DOHH2 (cell line): ENCODE results near the gene ATXN8OS.

Experiments
- EZH2phosphoT487 ChIP-seq: fragments of 200-600 bp; sonication (generic); IDR thresholded peaks from 2 replicates; pipeline ENCODE4 v1.6.1; 2017; ENCODE audit warnings: borderline replicate concordance, mild to moderate bottlenecking, antibody characterized with exemption, low read length, moderate library complexity, mixed read lengths
- TF ChIP-seq, protein P1 (sequence below): fragments of 200-600 bp; sonication (generic); IDR thresholded peaks from one replicate; pipeline ENCODE4 v1.5.1; 2014; ENCODE audit warnings: antibody characterized with exemption, mild to moderate bottlenecking, low read depth, low read length; ENCODE audit not compliant: poor library complexity, severe bottlenecking

DNA sequence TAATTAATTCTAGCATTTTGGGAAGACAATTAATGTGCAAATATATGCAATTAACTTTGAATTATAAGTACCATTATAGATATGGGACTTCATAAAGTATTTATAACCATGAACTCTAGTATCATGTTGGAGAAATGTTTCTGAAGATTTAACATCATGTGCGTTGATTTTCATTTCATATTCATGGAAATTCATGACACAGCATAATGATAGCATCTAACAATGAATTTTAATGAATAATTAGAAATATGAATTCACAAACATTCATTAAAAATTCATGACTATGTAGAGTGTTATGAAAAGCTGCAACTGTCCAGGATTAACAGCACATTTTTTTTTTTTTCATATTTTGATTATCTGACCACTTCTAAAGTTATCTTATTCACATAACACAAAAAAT lies 70.7 kb downstream of the ATXN8OS start:
- TF ChIP-seq, protein P1, sequence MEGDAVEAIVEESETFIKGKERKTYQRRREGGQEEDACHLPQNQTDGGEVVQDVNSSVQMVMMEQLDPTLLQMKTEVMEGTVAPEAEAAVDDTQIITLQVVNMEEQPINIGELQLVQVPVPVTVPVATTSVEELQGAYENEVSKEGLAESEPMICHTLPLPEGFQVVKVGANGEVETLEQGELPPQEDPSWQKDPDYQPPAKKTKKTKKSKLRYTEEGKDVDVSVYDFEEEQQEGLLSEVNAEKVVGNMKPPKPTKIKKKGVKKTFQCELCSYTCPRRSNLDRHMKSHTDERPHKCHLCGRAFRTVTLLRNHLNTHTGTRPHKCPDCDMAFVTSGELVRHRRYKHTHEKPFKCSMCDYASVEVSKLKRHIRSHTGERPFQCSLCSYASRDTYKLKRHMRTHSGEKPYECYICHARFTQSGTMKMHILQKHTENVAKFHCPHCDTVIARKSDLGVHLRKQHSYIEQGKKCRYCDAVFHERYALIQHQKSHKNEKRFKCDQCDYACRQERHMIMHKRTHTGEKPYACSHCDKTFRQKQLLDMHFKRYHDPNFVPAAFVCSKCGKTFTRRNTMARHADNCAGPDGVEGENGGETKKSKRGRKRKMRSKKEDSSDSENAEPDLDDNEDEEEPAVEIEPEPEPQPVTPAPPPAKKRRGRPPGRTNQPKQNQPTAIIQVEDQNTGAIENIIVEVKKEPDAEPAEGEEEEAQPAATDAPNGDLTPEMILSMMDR, result no peak
- TF ChIP-seq EZH2phosphoT487, result no peak
